ENCODE measurements around the gene STAT6.

STAT6 gene

GRCh38 chr12:57105011-57105753 is 6.0 kb downstream of the STAT6 start:
- Histone ChIP-seq H3K4me1 (ENCODE audit: control insufficient read depth, low read length) (peaks cover 25% of the 10 kb centered on the region), H3K27me3 (ENCODE audit: control insufficient read depth, low read length) (no peaks in the 10 kb centered on the region), H3K79me2 (ENCODE audit: control insufficient read depth, low read length) (peaks cover 40% of the 10 kb centered on the region), H3K4me3 (ENCODE audit: low read length) (no peak overlapping the region), H3K9me3 (ENCODE audit: control insufficient read depth, insufficient read depth, low read length) (no peaks in the 10 kb centered on the region), H3K4me2 (ENCODE audit: low read length) (no peak overlapping the region), H4K20me1 (ENCODE audit: control insufficient read depth, insufficient read depth, low read depth, low read length) (peaks cover 22% of the 10 kb centered on the region; the same call in 1 of the 2 replicates), H3K9me2 (replicated peaks; ENCODE audit: control insufficient read depth, low read length) (no peaks in the 10 kb centered on the region), H3K36me3 (ENCODE audit: control insufficient read depth, low read length) (peaks cover 81% of the 10 kb centered on the region), H3K27ac (ENCODE audit: low read depth, low read length) (no peak overlapping the region), H3F3A (ENCODE audit: control insufficient read depth, insufficient read depth) (no peaks in the 10 kb centered on the region; the same call in 1 of the 2 replicates)
- TF ChIP-seq CTCF (IDR thresholded peaks at IDR 0.05; ENCODE audit: low read depth, low read length, poor library complexity, severe bottlenecking), result no peak
- TF ChIP-seq EZH2phosphoT487 (IDR thresholded peaks at IDR 0.05; ENCODE audit: borderline replicate concordance, low read length), result no peak

- no peak for TF ChIP-seq EZH2phosphoT487 (IDR thresholded peaks at IDR 0.05; ENCODE audit: borderline replicate concordance, low read length)
- no peak for TF ChIP-seq CTCF (IDR thresholded peaks at IDR 0.05; ENCODE audit: low read depth, low read length, poor library complexity, severe bottlenecking)
- H3K9me3 ChIP-seq (ENCODE audit: control insufficient read depth, insufficient read depth, low read length), result no peaks in the 10 kb centered on the region
- H3K27ac ChIP-seq (ENCODE audit: low read depth, low read length), result no peak overlapping the region
- no peak overlapping the region for H3K4me2 ChIP-seq (ENCODE audit: low read length)
- no peaks in the 10 kb centered on the region; the same call in 1 of the 2 replicates for H3F3A ChIP-seq (ENCODE audit: control insufficient read depth, insufficient read depth)
- peaks cover 32% of the 10 kb centered on the region for H3K79me2 ChIP-seq (ENCODE audit: control insufficient read depth, low read length)
- H3K27me3 ChIP-seq (ENCODE audit: control insufficient read depth, low read length), result no peaks in the 10 kb centered on the region
- no peak overlapping the region for H3K4me3 ChIP-seq (ENCODE audit: low read length)
- H4K20me1 ChIP-seq (ENCODE audit: control insufficient read depth, insufficient read depth, low read depth, low read length), result peaks cover 16% of the 10 kb centered on the region; the same call in 1 of the 2 replicates
- peaks cover 81% of the 10 kb centered on the region for H3K36me3 ChIP-seq (ENCODE audit: control insufficient read depth, low read length)
- no peaks in the 10 kb centered on the region for H3K9me2 ChIP-seq (replicated peaks; ENCODE audit: control insufficient read depth, low read length)
- peaks cover 17% of the 10 kb centered on the region for H3K4me1 ChIP-seq (ENCODE audit: control insufficient read depth, low read length)
Observed at GRCh38 chr12:57104292-57104910, 6.8 kb downstream of the STAT6 start.

GRCh38 chr12:57103856-57104255 is 7.3 kb downstream of the STAT6 start:
- Histone ChIP-seq H3K4me1 (ENCODE audit: control insufficient read depth, low read length) (peaks cover 15% of the 10 kb centered on the region), H3K27ac (ENCODE audit: low read depth, low read length) (no peak overlapping the region), H4K20me1 (ENCODE audit: control insufficient read depth, insufficient read depth, low read depth, low read length) (peaks cover 14% of the 10 kb centered on the region; the same call in 1 of the 2 replicates), H3K4me3 (ENCODE audit: low read length) (no peak overlapping the region), H3K36me3 (ENCODE audit: control insufficient read depth, low read length) (peaks cover 83% of the 10 kb centered on the region), H3K4me2 (ENCODE audit: low read length) (no peak overlapping the region), H3K79me2 (ENCODE audit: control insufficient read depth, low read length) (peaks cover 27% of the 10 kb centered on the region), H3K9me3 (ENCODE audit: control insufficient read depth, insufficient read depth, low read length) (no peaks in the 10 kb centered on the region), H3K27me3 (ENCODE audit: control insufficient read depth, low read length) (no peaks in the 10 kb centered on the region), H3F3A (ENCODE audit: control insufficient read depth, insufficient read depth) (no peaks in the 10 kb centered on the region; the same call in 1 of the 2 replicates), H3K9me2 (replicated peaks; ENCODE audit: control insufficient read depth, low read length) (no peaks in the 10 kb centered on the region)
- TF ChIP-seq EZH2phosphoT487 (IDR thresholded peaks at IDR 0.05; ENCODE audit: borderline replicate concordance, low read length) (no peak), CTCF (IDR thresholded peaks at IDR 0.05; ENCODE audit: low read depth, low read length, poor library complexity, severe bottlenecking) (no peak)

All from DOHH2 (cell line).